H9 (cell line): ENCODE measurements around the gene DENND6B. TPM values are rescaled to one million over a fixed set of nuclear protein-coding genes. Genes with fewer than 3 reads are reported as not detected.
A peak's percentile ranks its signal among the peaks of the same experiment; 100 is the strongest.
"Not testable (repeated sequence)": the region's sequence is repeated elsewhere in the genome, so short reads cannot be mapped to it uniquely, and the experiment has no call there.

Experiments used
- DNase-seq: peaks from one replicate; pipeline ENCODE4 v3.0.0-alpha.2; 2017
- H2AFZ ChIP-seq: one replicate; pipeline ENCODE4 v1.6.1; 2013; ENCODE audit warnings: mild to moderate bottlenecking, low read length, control low read depth, moderate library complexity
- H2AK5ac ChIP-seq: 2 replicates; pipeline ENCODE4 v1.6.1; 2013; ENCODE audit warnings: low read length, control low read depth, mixed read lengths; ENCODE audit not compliant: insufficient read length
- H2BK120ac ChIP-seq: one replicate; pipeline ENCODE4 v1.6.1; 2013; ENCODE audit warnings: low read depth, mild to moderate bottlenecking, low read length, control low read depth, inconsistent platforms; ENCODE audit not compliant: poor library complexity, severe bottlenecking
- H2BK12ac ChIP-seq: 2 replicates; pipeline ENCODE4 v1.6.1; 2013; ENCODE audit warnings: low read length, control low read depth, mixed read lengths, low read depth; ENCODE audit not compliant: insufficient read length
- H2BK15ac ChIP-seq: 2 replicates; pipeline ENCODE4 v1.6.1; 2013; ENCODE audit warnings: low read depth, low read length, control low read depth
- H2BK20ac ChIP-seq: one replicate; pipeline ENCODE4 v1.6.1; 2013; ENCODE audit warnings: low read depth, mild to moderate bottlenecking, low read length, control low read depth, inconsistent platforms; ENCODE audit not compliant: poor library complexity, severe bottlenecking
- H2BK5ac ChIP-seq: 2 replicates; pipeline ENCODE4 v1.6.1; 2013; ENCODE audit warnings: low read length, control low read depth, mixed read lengths; ENCODE audit not compliant: insufficient read length
- H3K14ac ChIP-seq: 2 replicates; pipeline ENCODE4 v1.6.1; 2013; ENCODE audit warnings: low read length, control low read depth; ENCODE audit not compliant: insufficient read depth
- H3K18ac ChIP-seq: 2 replicates; pipeline ENCODE4 v1.6.1; 2013; ENCODE audit warnings: low read depth, mild to moderate bottlenecking, mixed read lengths, low read length, control low read depth; ENCODE audit not compliant: insufficient read length
- H3K23ac ChIP-seq: 2 replicates; pipeline ENCODE4 v1.6.1; 2013; ENCODE audit warnings: low read length, control low read depth, mixed read lengths, low read depth; ENCODE audit not compliant: insufficient read length
- H3K23me2 ChIP-seq: 2 replicates; pipeline ENCODE4 v1.6.1; 2013; ENCODE audit warnings: low read depth, mild to moderate bottlenecking, mixed read lengths, low read length, control low read depth; ENCODE audit not compliant: insufficient read length, poor library complexity, severe bottlenecking
- H3K27ac ChIP-seq: 2 replicates; pipeline ENCODE4 v1.5.1; 2013; ENCODE audit warnings: low read length, control low read depth, mixed read lengths, low read depth; ENCODE audit not compliant: insufficient read length
- H3K27me3 ChIP-seq: 2 replicates; pipeline ENCODE4 v1.6.1; 2013; ENCODE audit warnings: low read length, control low read depth, inconsistent platforms; ENCODE audit not compliant: insufficient read depth
- H3K4ac ChIP-seq: 2 replicates; pipeline ENCODE4 v1.6.1; 2013; ENCODE audit warnings: low read depth, mild to moderate bottlenecking, control low read depth, inconsistent platforms, low read length, moderate library complexity
- H3K4me1 ChIP-seq: 2 replicates; pipeline ENCODE4 v1.6.1; 2013; ENCODE audit warnings: low read length, control low read depth, inconsistent platforms; ENCODE audit not compliant: insufficient read depth
- H3K4me2 ChIP-seq: 2 replicates; pipeline ENCODE4 v1.6.1; 2013; ENCODE audit warnings: low read length, control low read depth, mixed read lengths; ENCODE audit not compliant: insufficient read length, insufficient read depth
- H3K56ac ChIP-seq: 2 replicates; pipeline ENCODE4 v1.6.1; 2013; ENCODE audit warnings: low read depth, mild to moderate bottlenecking, mixed read lengths, low read length, control low read depth; ENCODE audit not compliant: insufficient read length
- H3K79me1 ChIP-seq: 2 replicates; pipeline ENCODE4 v1.6.1; 2013; ENCODE audit warnings: low read depth, mild to moderate bottlenecking, moderate library complexity, low read length, control low read depth, inconsistent platforms; ENCODE audit not compliant: insufficient read depth, poor library complexity, severe bottlenecking
- H3K79me2 ChIP-seq: 2 replicates; pipeline ENCODE4 v1.6.1; 2013; ENCODE audit warnings: low read length, control low read depth, inconsistent platforms; ENCODE audit not compliant: insufficient read depth
- H3K9ac ChIP-seq: 2 replicates; pipeline ENCODE4 v1.6.1; 2013; ENCODE audit warnings: low read length, control low read depth, mixed read lengths; ENCODE audit not compliant: insufficient read length; ENCODE audit errors: extremely low read depth
- H3K9me3 ChIP-seq: one replicate; pipeline ENCODE4 v1.6.1; 2013; ENCODE audit warnings: low read depth, low read length, inconsistent platforms; ENCODE audit not compliant: control insufficient read depth
- H3T11ph ChIP-seq: one replicate; pipeline ENCODE4 v1.6.1; 2013; ENCODE audit warnings: mild to moderate bottlenecking, low read length, control low read depth, inconsistent platforms
- H4K20me1 ChIP-seq: one replicate; pipeline ENCODE4 v1.6.1; 2013; ENCODE audit not compliant: control insufficient read depth, insufficient read length, insufficient read depth
- H4K5ac ChIP-seq: 2 replicates; pipeline ENCODE4 v1.6.1; 2013; ENCODE audit warnings: low read depth, mild to moderate bottlenecking, mixed read lengths, low read length, control low read depth; ENCODE audit not compliant: insufficient read length
- H4K8ac ChIP-seq: replicated peaks from 2 replicates; pipeline ENCODE4 v1.6.1; 2013; ENCODE audit warnings: low read length, control low read depth, mixed read lengths, low read depth; ENCODE audit not compliant: insufficient read length
- H4K91ac ChIP-seq: 2 replicates; pipeline ENCODE4 v1.6.1; 2013; ENCODE audit warnings: low read depth, mild to moderate bottlenecking, moderate library complexity, mixed read lengths, low read length, control low read depth; ENCODE audit not compliant: insufficient read length
- H3K27ac Mint-ChIP-seq, 3 experiments: 2 replicates in 2 of 3; 3 replicates in 1 of 3; pipeline ENCODE4 v1.8.0; 2020 to 2021; ENCODE audit warnings: mixed read lengths in 3 of 3, mild to moderate bottlenecking in 1 of 3, moderate library complexity in 1 of 3
- H3K27me3 Mint-ChIP-seq: 2 replicates; pipeline ENCODE4 v1.8.0; 2021; ENCODE audit warnings: low read depth, mild to moderate bottlenecking, moderate library complexity, mixed read lengths
- H3K36me3 Mint-ChIP-seq, 3 experiments: 2 replicates in 2 of 3; 3 replicates in 1 of 3; pipeline ENCODE4 v1.8.0; 2020 to 2021; ENCODE audit warnings: low read depth in 3 of 3, mixed read lengths in 3 of 3; ENCODE audit not compliant: insufficient read depth in 1 of 3
- H3K4me1 Mint-ChIP-seq, 2 experiments: 2 replicates each; pipeline ENCODE4 v1.8.0; 2020; ENCODE audit warnings: mixed read lengths in 2 of 2
- H3K4me3 Mint-ChIP-seq, 2 experiments: 2 replicates in 1 of 2; 3 replicates in 1 of 2; pipeline ENCODE4 v1.8.0; 2020 to 2021; ENCODE audit warnings: mild to moderate bottlenecking in 2 of 2, mixed read lengths in 2 of 2, moderate library complexity in 1 of 2
- H3K9me3 Mint-ChIP-seq, 2 experiments: 2 replicates in 1 of 2; 3 replicates in 1 of 2; pipeline ENCODE4 v1.8.0; 2020; ENCODE audit warnings: mild to moderate bottlenecking in 2 of 2, mixed read lengths in 2 of 2, moderate library complexity in 1 of 2
- CTCF ChIP-seq: fragments of 200-600 bp; sonication (generic); conservative IDR thresholded peaks from 3 replicates; pipeline ENCODE4 v1.8.0; 2021; ENCODE audit warnings: antibody characterized with exemption, mild to moderate bottlenecking
- WGBS: extraction: QIAGEN DNeasy Blood & Tissue Kit; methylation state at CpG from one replicate; pipeline ENCODE4 v1.1.7; 2013; ENCODE audit warnings: missing lambda C conversion rate, low lambda C conversion rate, mixed read lengths; ENCODE audit not compliant: insufficient read length; ENCODE audit errors: extremely low coverage; 5-methylcytosine and 5-hydroxymethylcytosine counted together
- total RNA-seq: library from RNA; stranded (reverse); gene quantifications from 2 replicates; pipeline ENCODE4 v1.2.1, GENCODE V29; 2021

Gene DENND6B
- total RNA-seq, 1 experiment from 2014 or later: 1.5 TPM

- Histone ChIP-seq H3K9me3 (no peaks in the 10 kb centered on the region), H3K79me1 (no peaks in the 10 kb centered on the region), H4K20me1 (no peaks in the 10 kb centered on the region), H3K23ac (peak overlapping the region; percentile 5), H3K56ac (no peak overlapping the region), H3K27me3 (no peaks in the 10 kb centered on the region), H3K4ac (no peak overlapping the region), H3K27ac (no peak overlapping the region), H4K5ac (no peak overlapping the region), H3K9ac (no peak overlapping the region), H2BK12ac (no peak overlapping the region), H3K14ac (no peak overlapping the region), H2AK5ac (no peak overlapping the region), H3K79me2 (no peaks in the 10 kb centered on the region), H3K4me1 (no peaks in the 10 kb centered on the region), H3K18ac (no peak overlapping the region), H2BK5ac (no peak overlapping the region), H3K23me2 (peaks cover 6% of the 10 kb centered on the region), H3K4me2 (no peak overlapping the region), H4K91ac (no peak overlapping the region), H2BK120ac (no peak overlapping the region), H2AFZ (no peak overlapping the region), H4K8ac (peak overlapping the region; percentile 1), H2BK20ac (no peak overlapping the region), H2BK15ac (no peak overlapping the region), H3T11ph (no peak overlapping the region)
- no peaks in the 10 kb centered on the region; a peak in 1 of 7 replicates for H3K36me3 Mint-ChIP-seq
- TF ChIP-seq CTCF: no peak
- H3K27me3 Mint-ChIP-seq: no peaks in the 10 kb centered on the region; the same call in none of the 2 replicates
- no peaks in the 10 kb centered on the region for H3K4me1 Mint-ChIP-seq
- H3K9me3 Mint-ChIP-seq: no peaks in the 10 kb centered on the region
- H3K27ac Mint-ChIP-seq: no peak overlapping the region
- WGBS: 100% methylated on average over 7 of the region's 13 CpGs
- no peak for DNase-seq
- no peak overlapping the region for H3K4me3 Mint-ChIP-seq
Measured at GRCh38 chr22:50337262-50338041, 10.6 kb upstream of the DENND6B start.

GRCh38 chr22:50334433-50334832 is 7.6 kb upstream of the DENND6B start:
- H3K27me3 Mint-ChIP-seq, H3K23ac ChIP-seq, H3K56ac ChIP-seq: not testable (repeated sequence)

More at GRCh38 chr22:50334433-50334832, 7.6 kb upstream of the DENND6B start:
- not testable (repeated sequence) for H3T11ph ChIP-seq, H2BK12ac ChIP-seq, H3K4me2 ChIP-seq, H3K4me3 Mint-ChIP-seq, H3K27ac Mint-ChIP-seq, H2BK5ac ChIP-seq, H3K36me3 Mint-ChIP-seq, H4K91ac ChIP-seq, H3K79me1 ChIP-seq, H3K27ac ChIP-seq, H2AFZ ChIP-seq, H3K4me1 Mint-ChIP-seq, DNase-seq, H3K79me2 ChIP-seq, H3K9me3 Mint-ChIP-seq, H3K27me3 ChIP-seq, H3K14ac ChIP-seq, H4K5ac ChIP-seq, H3K23me2 ChIP-seq, H2BK120ac ChIP-seq, H3K9ac ChIP-seq, H3K4ac ChIP-seq, H2BK15ac ChIP-seq, H4K20me1 ChIP-seq, H4K8ac ChIP-seq, H2BK20ac ChIP-seq, H2AK5ac ChIP-seq, H3K4me1 ChIP-seq, H3K9me3 ChIP-seq, H3K18ac ChIP-seq
- no CpG with 5 or more reads among the region's 5 CpGs for WGBS
